OCI-LY7 (cell line): ENCODE measurements around the gene SPATA13. TPM values are rescaled to one million over a fixed set of nuclear protein-coding genes. Genes with fewer than 3 reads are reported as not detected.

Experiments
- BruUV-seq: library from RNA; stranded (reverse); fragments of 400-500 nt; replicated peaks from 2 replicates; lab custom pipeline; 2021; lab: Mats Ljungman, UMichigan
- CTCF ChIA-PET: fragments of 300-600 bp; sonication (Branson Sonifier 250); formaldehyde crosslinking; loops from one replicate; lab custom pipeline; 2022; ENCODE audit warnings: antibody characterized with exemption; ENCODE audit not compliant: unreplicated experiment; lab: Charles Lee
- POLR2A ChIA-PET: fragments of 300-600 bp; sonication (Branson Sonifier 250); formaldehyde crosslinking; loops from one replicate; lab custom pipeline; 2022; ENCODE audit warnings: antibody characterized with exemption; lab: Charles Lee
- DNase-seq: peaks from one replicate; pipeline ENCODE4 v3.0.0-alpha.2; 2015; ENCODE audit warnings: low spot score
- H2AFZ ChIP-seq: fragments of 200-600 bp; sonication (generic), shearing (Covaris generic); 2 replicates; pipeline ENCODE4 v1.6.1; 2014; ENCODE audit warnings: mild to moderate bottlenecking, antibody characterized with exemption, low read length, moderate library complexity
- H3K27ac ChIP-seq: fragments of 200-600 bp; sonication (generic); 2 replicates; pipeline ENCODE4 v1.5.1; 2014; ENCODE audit warnings: mixed run types, low read depth, mild to moderate bottlenecking, moderate library complexity, low read length, inconsistent platforms; ENCODE audit not compliant: poor library complexity, severe bottlenecking
- H3K36me3 ChIP-seq: fragments of 200-600 bp; sonication (generic); 2 replicates; pipeline ENCODE4 v1.6.1; 2014; ENCODE audit warnings: mild to moderate bottlenecking, antibody characterized with exemption, low read length, moderate library complexity, mixed read lengths; ENCODE audit not compliant: insufficient read depth
- H3K4me1 ChIP-seq: fragments of 200-600 bp; sonication (generic); 2 replicates; pipeline ENCODE4 v1.5.1; 2014; ENCODE audit warnings: mild to moderate bottlenecking, low read length; ENCODE audit not compliant: insufficient read depth, poor library complexity, severe bottlenecking
- H3K4me2 ChIP-seq: fragments of 200-600 bp; sonication (generic); 2 replicates; pipeline ENCODE4 v1.6.1; 2014; ENCODE audit warnings: mild to moderate bottlenecking, low read length
- H3K4me3 ChIP-seq: fragments of 200-600 bp; sonication (generic); 2 replicates; pipeline ENCODE4 v1.5.1; 2014; ENCODE audit warnings: mild to moderate bottlenecking, low read depth, low read length; ENCODE audit not compliant: poor library complexity, severe bottlenecking
- H3K79me2 ChIP-seq: fragments of 200-600 bp; sonication (generic); 2 replicates; pipeline ENCODE4 v1.6.1; 2016; ENCODE audit warnings: low read depth, mild to moderate bottlenecking, low read length, moderate library complexity, mixed read lengths; ENCODE audit not compliant: insufficient read depth
- H3K9me2 ChIP-seq: fragments of 200-600 bp; sonication (generic); 2 replicates; pipeline ENCODE4 v1.6.1; 2016; ENCODE audit warnings: mild to moderate bottlenecking, low read length, mixed read lengths; ENCODE audit not compliant: insufficient read depth
- H3K9me3 ChIP-seq: fragments of 200-600 bp; sonication (generic); 2 replicates; pipeline ENCODE4 v1.6.1; 2014; ENCODE audit warnings: mild to moderate bottlenecking, mixed run types, low read length, mixed read lengths
- H4K20me1 ChIP-seq: fragments of 200-600 bp; sonication (generic); 2 replicates; pipeline ENCODE4 v1.6.1; 2014; ENCODE audit warnings: mild to moderate bottlenecking, antibody characterized with exemption, low read length, moderate library complexity, mixed read lengths; ENCODE audit not compliant: insufficient read depth
- EZH2phosphoT487 ChIP-seq: fragments of 200-600 bp; sonication (generic); IDR thresholded peaks from 2 replicates; pipeline ENCODE4 v1.6.1; 2018; ENCODE audit warnings: low read depth, borderline replicate concordance, mild to moderate bottlenecking, mixed run types, antibody characterized with exemption, low read length, moderate library complexity, mixed read lengths
- intact Hi-C: fragments of 100-400 bp; cut with micrococcal nuclease; formaldehyde crosslinking; loops from one replicate; pipeline ENCODE4 v1.10.0; 2022; ENCODE audit not compliant: unreplicated experiment
- total RNA-seq, 2 experiments: library from RNA; depleted of rRNA in 1 of 2; stranded (reverse); fragments of >200 nt in 1 of 2; shearing (Covaris generic) in 1 of 2; gene quantifications; 2 replicates each; pipeline ENCODE4 v1.2.3, GENCODE V29; 2014 to 2022
- TF ChIP-seq, protein P1 (sequence below): fragments of 200-600 bp; sonication (generic); conservative IDR thresholded peaks from 2 replicates; pipeline ENCODE4 v1.5.1; 2014; ENCODE audit warnings: mild to moderate bottlenecking, antibody characterized with exemption, low read length, moderate library complexity, mixed read lengths

SPATA13 gene
- total RNA-seq, 2 experiments from 2014 or later: 3.8 to 32.4 TPM

DNA sequence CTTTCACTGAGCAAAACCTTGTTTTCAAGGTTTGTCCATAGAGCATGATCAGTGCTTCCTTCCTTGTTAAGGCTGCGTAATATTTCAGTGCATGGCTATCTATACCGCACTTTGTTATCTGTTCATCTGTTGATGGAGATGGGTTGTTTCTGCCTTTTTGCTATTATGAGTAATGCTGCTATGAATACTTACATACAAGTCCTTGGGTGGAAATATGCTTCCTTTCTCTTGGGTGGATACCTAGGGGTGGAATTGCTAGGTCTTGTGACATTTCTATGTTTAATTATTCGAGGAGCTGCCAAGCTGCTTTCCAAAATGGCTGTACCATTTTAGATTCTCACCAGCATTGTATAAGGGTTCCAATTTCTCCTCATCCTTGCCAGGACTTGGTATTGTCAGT lies 70.9 kb downstream of the SPATA13 start:
- H3K4me1 ChIP-seq: no peaks in the 10 kb centered on the region
- no peak overlapping the region for H3K4me2 ChIP-seq
- CTCF ChIA-PET: interaction anchor here (0.7 kb wide), 1 partner anchor 16 kb away, joined by 3 read pairs; no protein-coding TSS in a partner anchor
- H3K9me2 ChIP-seq: no peaks in the 10 kb centered on the region
- no peak for TF ChIP-seq EZH2phosphoT487
- TF ChIP-seq, protein P1, sequence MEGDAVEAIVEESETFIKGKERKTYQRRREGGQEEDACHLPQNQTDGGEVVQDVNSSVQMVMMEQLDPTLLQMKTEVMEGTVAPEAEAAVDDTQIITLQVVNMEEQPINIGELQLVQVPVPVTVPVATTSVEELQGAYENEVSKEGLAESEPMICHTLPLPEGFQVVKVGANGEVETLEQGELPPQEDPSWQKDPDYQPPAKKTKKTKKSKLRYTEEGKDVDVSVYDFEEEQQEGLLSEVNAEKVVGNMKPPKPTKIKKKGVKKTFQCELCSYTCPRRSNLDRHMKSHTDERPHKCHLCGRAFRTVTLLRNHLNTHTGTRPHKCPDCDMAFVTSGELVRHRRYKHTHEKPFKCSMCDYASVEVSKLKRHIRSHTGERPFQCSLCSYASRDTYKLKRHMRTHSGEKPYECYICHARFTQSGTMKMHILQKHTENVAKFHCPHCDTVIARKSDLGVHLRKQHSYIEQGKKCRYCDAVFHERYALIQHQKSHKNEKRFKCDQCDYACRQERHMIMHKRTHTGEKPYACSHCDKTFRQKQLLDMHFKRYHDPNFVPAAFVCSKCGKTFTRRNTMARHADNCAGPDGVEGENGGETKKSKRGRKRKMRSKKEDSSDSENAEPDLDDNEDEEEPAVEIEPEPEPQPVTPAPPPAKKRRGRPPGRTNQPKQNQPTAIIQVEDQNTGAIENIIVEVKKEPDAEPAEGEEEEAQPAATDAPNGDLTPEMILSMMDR: no peak
- no peaks in the 10 kb centered on the region for H4K20me1 ChIP-seq
- intact Hi-C loops: no loop called here
- H3K79me2 ChIP-seq: no peaks in the 10 kb centered on the region
- no peaks in the 10 kb centered on the region for H3K36me3 ChIP-seq
- H3K4me3 ChIP-seq: no peak overlapping the region
- no peak overlapping the region for H2AFZ ChIP-seq
- POLR2A ChIA-PET: interaction anchor here (1.2 kb wide), 1 partner anchor 271 kb away, joined by 3 read pairs; no protein-coding TSS in a partner anchor
- DNase-seq: no peak
- no peaks in the 10 kb centered on the region for H3K9me3 ChIP-seq
- no TSS peak for BruUV-seq
- H3K27ac ChIP-seq: no peak overlapping the region

DNA sequence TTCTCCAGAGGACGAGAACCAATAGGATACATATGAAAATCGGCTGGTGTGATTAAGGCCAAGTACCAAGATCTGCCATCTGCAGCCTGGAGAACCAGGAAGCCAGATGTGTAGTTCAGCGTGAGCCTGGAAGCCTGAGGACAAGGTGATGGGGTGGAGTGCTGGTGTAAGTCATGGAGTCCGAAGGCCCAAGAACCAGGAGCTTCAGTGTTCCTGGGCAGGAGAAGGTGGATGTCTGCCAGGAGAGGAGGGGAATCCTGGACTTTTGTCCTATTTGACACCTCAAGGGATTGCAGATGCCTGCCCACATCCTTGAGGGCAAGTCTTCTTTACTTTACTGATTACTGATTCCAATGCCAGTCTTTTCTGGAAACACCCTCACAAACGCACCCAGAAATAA lies 71.5 kb downstream of the SPATA13 start:
- CTCF ChIA-PET: no interaction called here
- intact Hi-C loops: no loop called here

DNA sequence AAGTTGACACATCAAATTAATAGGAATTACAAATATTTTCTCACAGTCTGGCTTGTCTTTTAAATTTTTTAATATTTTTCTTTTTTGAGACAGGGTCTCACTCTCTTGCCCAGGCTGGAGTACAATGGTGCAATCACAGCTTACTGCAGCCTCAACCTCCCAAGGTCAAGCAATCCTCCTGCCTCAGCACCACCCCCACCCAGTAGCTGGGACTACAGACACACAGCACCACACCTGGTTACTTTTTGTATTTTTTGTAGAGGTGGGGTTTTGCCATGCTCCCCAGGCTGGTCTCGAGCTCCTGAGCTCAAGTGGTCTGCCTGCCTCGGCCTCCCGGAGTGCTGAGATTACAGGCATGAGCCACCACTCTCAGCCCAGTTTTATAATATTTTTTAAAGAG lies 72.0 kb downstream of the SPATA13 start:
- Histone ChIP-seq H3K4me3 (no peak overlapping the region), H3K4me2 (no peak overlapping the region), H3K9me2 (no peaks in the 10 kb centered on the region), H4K20me1 (no peaks in the 10 kb centered on the region), H3K9me3 (no peaks in the 10 kb centered on the region), H2AFZ (no peak overlapping the region), H3K36me3 (no peaks in the 10 kb centered on the region), H3K27ac (no peak overlapping the region), H3K79me2 (no peaks in the 10 kb centered on the region), H3K4me1 (no peaks in the 10 kb centered on the region)
- POLR2A ChIA-PET: interaction anchor here (0.7 kb wide), 1 partner anchor 42 kb away, joined by 4 read pairs; no protein-coding TSS in a partner anchor
- DNase-seq: no peak
- no TSS peak for BruUV-seq
- intact Hi-C loops: no loop called here
- CTCF ChIA-PET: interaction anchor here (0.6 kb wide), 1 partner anchor 70 kb away, joined by 4 read pairs; no protein-coding TSS in a partner anchor
- TF ChIP-seq, protein P1: no peak
- TF ChIP-seq EZH2phosphoT487: no peak

More for the DNA sequence above, 71.5 kb downstream of the SPATA13 start:
- no peaks in the 10 kb centered on the region for H3K79me2 ChIP-seq
- no peak overlapping the region for H3K27ac ChIP-seq
- BruUV-seq: no TSS peak
- no peaks in the 10 kb centered on the region for H4K20me1 ChIP-seq
- TF ChIP-seq EZH2phosphoT487: no peak
- TF ChIP-seq, protein P1: no peak
- H3K4me2 ChIP-seq: no peak overlapping the region
- no peak overlapping the region for H3K4me3 ChIP-seq
- POLR2A ChIA-PET: no interaction called here
- DNase-seq: no peak
- no peaks in the 10 kb centered on the region for H3K4me1 ChIP-seq
- no peak overlapping the region for H2AFZ ChIP-seq
- no peaks in the 10 kb centered on the region for H3K9me3 ChIP-seq
- H3K36me3 ChIP-seq: no peaks in the 10 kb centered on the region
- H3K9me2 ChIP-seq: no peaks in the 10 kb centered on the region
